HEK293 (cell line): Measurements from ENCODE around the gene WWOX.
A peak's percentile ranks its signal among the peaks of the same experiment; 100 is the strongest.

Experiments
- CTCF ChIA-PET: fragments of 350-600 bp; formaldehyde crosslinking; extraction: SDS; loops from one replicate; lab custom pipeline; 2021; ENCODE audit warnings: antibody characterized with exemption; lab: Yijun Ruan, JAX
- POLR2A ChIA-PET: fragments of 300-600 bp; formaldehyde crosslinking; extraction: SDS; loops from one replicate; lab custom pipeline; 2020; ENCODE audit warnings: antibody characterized with exemption, inconsistent platforms; lab: Yijun Ruan, JAX
- H3K27ac ChIP-seq: fragments of 200-500 bp; sonication (Bioruptor generic); 2 replicates; pipeline ENCODE4 v1.5.1; 2014; ENCODE audit warnings: low read depth, low read length, control low read depth, inconsistent platforms; ENCODE audit errors: extremely low read depth
- H3K36me3 ChIP-seq, 2 experiments: fragments of 200-500 bp in 1 of 2; sonication (Bioruptor generic) in 1 of 2; 1 replicate in 1 of 2; 2 replicates in 1 of 2; pipeline ENCODE4 v1.5.1; 2014 to 2017; ENCODE audit warnings: inconsistent platforms in 2 of 2, low read length in 2 of 2; ENCODE audit not compliant: control insufficient read depth in 2 of 2, insufficient read depth in 1 of 2
- H3K4me1 ChIP-seq: fragments of 200-500 bp; sonication (Bioruptor generic); 2 replicates; pipeline ENCODE4 v1.5.1; 2014; ENCODE audit warnings: mild to moderate bottlenecking, low read length, inconsistent platforms; ENCODE audit not compliant: control insufficient read depth, insufficient read depth
- H3K4me3 ChIP-seq: 2 replicates; pipeline ENCODE4 v1.5.1; 2011; ENCODE audit warnings: low read depth, mild to moderate bottlenecking, control low read depth, low read length, moderate library complexity
- H3K9me3 ChIP-seq: fragments of 200-500 bp; sonication (Bioruptor generic); 2 replicates; pipeline ENCODE4 v1.5.1; 2014; ENCODE audit warnings: low read depth, low read length, inconsistent platforms; ENCODE audit not compliant: control insufficient read depth, insufficient read depth
- CTCF ChIP-seq: fragments of 450-650 bp; formaldehyde crosslinking; IDR thresholded peaks from 2 replicates; pipeline ENCODE4 v1.5.1; 2016; ENCODE audit warnings: missing biosample characterization, missing genetic modification characterization
- TCF7L2 ChIP-seq: IDR thresholded peaks from 2 replicates; pipeline ENCODE4 v1.6.1; 2011; ENCODE audit warnings: low read depth, mild to moderate bottlenecking, inconsistent platforms, low read length, moderate library complexity, borderline replicate concordance
- ZNF248 ChIP-seq: fragments of 450-650 bp; formaldehyde crosslinking; IDR thresholded peaks from 2 replicates; pipeline ENCODE4 v1.5.1; 2017; ENCODE audit warnings: missing biosample characterization, missing genetic modification characterization
- ZNF354C ChIP-seq: fragments of 450-650 bp; formaldehyde crosslinking; IDR thresholded peaks from 2 replicates; pipeline ENCODE4 v1.5.1; 2016; ENCODE audit warnings: missing biosample characterization, missing genetic modification characterization, low read depth, borderline replicate concordance
- ZNF398 ChIP-seq: fragments of 450-650 bp; formaldehyde crosslinking; IDR thresholded peaks from 2 replicates; pipeline ENCODE4 v1.5.1; 2017; ENCODE audit warnings: missing biosample characterization, missing genetic modification characterization
- ZNF449 ChIP-seq: fragments of 450-650 bp; formaldehyde crosslinking; IDR thresholded peaks from 2 replicates; pipeline ENCODE4 v1.5.1; 2017; ENCODE audit warnings: missing biosample characterization, mild to moderate bottlenecking, missing genetic modification characterization, moderate library complexity
- ZNF560 ChIP-seq: fragments of 450-650 bp; formaldehyde crosslinking; IDR thresholded peaks from 2 replicates; pipeline ENCODE4 v1.5.1; 2017; ENCODE audit warnings: missing biosample characterization, missing genetic modification characterization, borderline replicate concordance
- ZNF580 ChIP-seq: fragments of 450-650 bp; formaldehyde crosslinking; IDR thresholded peaks from 2 replicates; pipeline ENCODE4 v1.5.1; 2016; ENCODE audit warnings: missing biosample characterization, missing genetic modification characterization
- ZNF624 ChIP-seq: fragments of 450-650 bp; formaldehyde crosslinking; IDR thresholded peaks from 2 replicates; pipeline ENCODE4 v1.5.1; 2017; ENCODE audit warnings: missing biosample characterization, missing genetic modification characterization
- ZNF658 ChIP-seq: fragments of 450-650 bp; formaldehyde crosslinking; IDR thresholded peaks from 2 replicates; pipeline ENCODE4; 2016; ENCODE audit warnings: missing biosample characterization, missing genetic modification characterization
- ZNF843 ChIP-seq: fragments of 450-650 bp; formaldehyde crosslinking; IDR thresholded peaks from 2 replicates; pipeline ENCODE4 v1.5.1; 2016; ENCODE audit warnings: missing biosample characterization, missing genetic modification characterization
- TF ChIP-seq, protein P1 (sequence below): fragments of 450-650 bp; formaldehyde crosslinking; IDR thresholded peaks from 2 replicates; pipeline ENCODE4 v1.5.1; 2016; ENCODE audit warnings: missing biosample characterization, missing genetic modification characterization

The WWOX gene

DNA sequence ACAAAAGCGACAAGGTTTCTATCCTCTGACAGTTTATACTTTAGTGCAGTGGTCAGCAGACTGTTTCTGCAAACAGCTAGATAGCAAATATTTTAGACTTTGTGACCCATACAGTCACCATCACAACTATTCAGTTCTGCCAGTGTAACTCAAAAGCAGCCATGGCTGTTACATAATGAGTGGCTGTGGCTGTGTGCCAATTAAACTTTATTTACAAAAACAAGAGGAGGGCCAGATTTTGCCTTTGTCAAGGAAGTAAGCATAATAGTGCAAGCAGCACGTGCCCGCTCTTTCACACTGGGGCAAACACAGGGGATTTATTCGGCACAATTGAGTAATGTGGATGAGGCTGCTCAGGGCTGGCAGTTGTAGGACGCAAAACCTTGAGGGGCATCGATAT, 949.6 kb downstream of the WWOX start:
- POLR2A ChIA-PET: no interaction called here
- H3K4me3 ChIP-seq: no peak overlapping the region
- H3K4me1 ChIP-seq: no peaks in the 10 kb centered on the region
- TF ChIP-seq ZNF398 (no peak), ZNF560 (tag by site-specific recombination) (no peak), CTCF (tag by site-specific recombination) (no peak), ZNF580 (no peak), ZNF658 (tag by site-specific recombination) (no peak), ZNF248 (tag by site-specific recombination) (no peak), ZNF843 (tag by site-specific recombination) (no peak)
- TF ChIP-seq, protein P1, sequence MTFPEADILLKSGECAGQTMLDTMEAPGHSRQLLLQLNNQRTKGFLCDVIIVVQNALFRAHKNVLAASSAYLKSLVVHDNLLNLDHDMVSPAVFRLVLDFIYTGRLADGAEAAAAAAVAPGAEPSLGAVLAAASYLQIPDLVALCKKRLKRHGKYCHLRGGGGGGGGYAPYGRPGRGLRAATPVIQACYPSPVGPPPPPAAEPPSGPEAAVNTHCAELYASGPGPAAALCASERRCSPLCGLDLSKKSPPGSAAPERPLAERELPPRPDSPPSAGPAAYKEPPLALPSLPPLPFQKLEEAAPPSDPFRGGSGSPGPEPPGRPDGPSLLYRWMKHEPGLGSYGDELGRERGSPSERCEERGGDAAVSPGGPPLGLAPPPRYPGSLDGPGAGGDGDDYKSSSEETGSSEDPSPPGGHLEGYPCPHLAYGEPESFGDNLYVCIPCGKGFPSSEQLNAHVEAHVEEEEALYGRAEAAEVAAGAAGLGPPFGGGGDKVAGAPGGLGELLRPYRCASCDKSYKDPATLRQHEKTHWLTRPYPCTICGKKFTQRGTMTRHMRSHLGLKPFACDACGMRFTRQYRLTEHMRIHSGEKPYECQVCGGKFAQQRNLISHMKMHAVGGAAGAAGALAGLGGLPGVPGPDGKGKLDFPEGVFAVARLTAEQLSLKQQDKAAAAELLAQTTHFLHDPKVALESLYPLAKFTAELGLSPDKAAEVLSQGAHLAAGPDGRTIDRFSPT (tag by site-specific recombination): no peak
- TF ChIP-seq, all 188 proteins: peak for 0
- Histone ChIP-seq H3K27ac (no peak overlapping the region), H3K36me3 (no peaks in the 10 kb centered on the region), H3K9me3 (no peaks in the 10 kb centered on the region)
- CTCF ChIA-PET: interaction anchor here (0.7 kb wide), 1 partner anchor 344 kb away, joined by 3 read pairs; no protein-coding TSS in a partner anchor

DNA sequence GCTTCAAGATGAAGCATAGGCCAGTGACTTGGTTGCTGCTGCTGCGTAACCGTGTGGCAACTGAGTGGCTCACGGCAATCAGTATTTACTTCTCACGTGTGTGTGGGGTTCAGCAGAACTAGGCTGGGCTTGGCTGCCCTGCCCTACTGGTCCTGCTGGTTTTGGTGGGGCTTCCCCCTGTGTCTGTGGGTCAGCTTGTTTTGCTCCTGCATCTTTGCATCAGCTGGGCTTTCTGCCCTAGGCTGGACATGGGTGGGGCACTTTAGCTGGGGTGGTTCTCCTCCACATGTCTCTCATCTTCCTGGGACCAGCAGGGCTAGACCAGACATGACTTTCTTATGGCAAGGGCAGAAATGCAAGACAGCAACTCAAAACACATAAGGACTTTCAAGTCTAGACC, 950.6 kb downstream of the WWOX start:
- ChIA-PET CTCF (no interaction called here), POLR2A (no interaction called here)
- Histone ChIP-seq H3K36me3 (no peaks in the 10 kb centered on the region), H3K9me3 (no peaks in the 10 kb centered on the region), H3K4me1 (no peaks in the 10 kb centered on the region), H3K4me3 (no peak overlapping the region), H3K27ac (no peak overlapping the region)
- TF ChIP-seq ZNF354C (tag by site-specific recombination) (no peak), ZNF449 (peak; percentile 62; the same call in 1 of the 2 replicates)
- TF ChIP-seq, all 188 proteins: peak for 1

DNA sequence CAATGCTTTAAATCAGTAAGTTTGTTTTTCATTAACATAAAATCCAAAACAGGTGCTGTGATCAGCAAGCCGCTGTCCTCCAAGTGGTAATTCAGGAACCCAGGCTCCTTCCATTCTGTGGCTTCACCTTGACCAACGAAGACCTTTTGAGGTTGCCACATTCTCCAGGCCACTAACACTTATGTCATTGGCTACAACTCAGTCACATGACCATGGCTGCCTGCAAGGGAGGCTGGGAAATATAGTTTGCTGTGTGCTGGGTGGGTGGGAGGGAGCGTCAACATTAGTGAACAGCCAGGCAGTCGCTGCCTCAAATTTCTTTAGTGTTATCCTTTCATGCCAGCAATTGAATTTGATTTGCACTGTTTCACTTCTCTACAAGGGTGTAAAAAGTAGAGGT, 951.9 kb downstream of the WWOX start:
- Histone ChIP-seq H3K4me1 (no peaks in the 10 kb centered on the region), H3K27ac (no peak overlapping the region), H3K4me3 (no peak overlapping the region), H3K9me3 (no peaks in the 10 kb centered on the region), H3K36me3 (no peaks in the 10 kb centered on the region)
- no peak for TF ChIP-seq TCF7L2
- TF ChIP-seq ZNF624: no peak
- CTCF ChIA-PET: no interaction called here
- POLR2A ChIA-PET: no interaction called here
